Activated naive CD8-positive, alpha-beta T cell (primary cell): Measurements from ENCODE around the gene TOR1AIP1.

Experiments used
- H3K27ac Mint-ChIP-seq: one replicate; pipeline ENCODE4 v1.8.0; 2021; ENCODE audit warnings: mixed read lengths
- H3K27me3 Mint-ChIP-seq: one replicate; pipeline ENCODE4 v1.8.0; 2021; ENCODE audit warnings: mixed read lengths
- H3K36me3 Mint-ChIP-seq: one replicate; pipeline ENCODE4 v1.8.0; 2021; ENCODE audit warnings: mixed read lengths
- H3K4me1 Mint-ChIP-seq: one replicate; pipeline ENCODE4 v1.8.0; 2021; ENCODE audit warnings: low read depth, mixed read lengths
- H3K4me3 Mint-ChIP-seq: one replicate; pipeline ENCODE4 v1.8.0; 2021; ENCODE audit warnings: mild to moderate bottlenecking, mixed read lengths
- H3K9me3 Mint-ChIP-seq: one replicate; pipeline ENCODE4 v1.8.0; 2021; ENCODE audit warnings: low read depth, mixed read lengths

TOR1AIP1 gene

DNA sequence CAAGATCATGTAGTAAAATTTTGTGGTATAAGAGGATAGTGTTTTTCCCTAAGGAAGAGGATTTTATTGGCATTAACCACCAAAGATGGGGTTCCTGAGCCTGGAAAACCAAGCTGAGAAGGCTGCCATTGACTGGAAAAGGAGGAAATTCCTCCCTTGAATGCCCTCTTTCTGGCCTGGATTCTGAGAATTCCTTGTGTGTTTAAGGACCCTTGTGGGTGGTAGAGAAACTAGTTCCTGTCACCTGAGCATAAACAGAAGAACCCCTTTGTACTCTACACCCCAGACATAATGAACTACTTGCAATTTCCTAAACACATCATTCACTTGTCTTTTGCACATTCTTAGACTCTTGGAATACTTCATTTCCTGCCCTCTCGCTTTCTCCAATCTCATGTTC lies 39.4 kb downstream of the TOR1AIP1 start:
- Mint-ChIP-seq H3K27me3 (no peaks in the 10 kb centered on the region), H3K27ac (no peak overlapping the region), H3K4me3 (no peak overlapping the region), H3K4me1 (peaks cover 9% of the 10 kb centered on the region), H3K9me3 (peaks cover 2% of the 10 kb centered on the region), H3K36me3 (peaks cover 11% of the 10 kb centered on the region)

DNA sequence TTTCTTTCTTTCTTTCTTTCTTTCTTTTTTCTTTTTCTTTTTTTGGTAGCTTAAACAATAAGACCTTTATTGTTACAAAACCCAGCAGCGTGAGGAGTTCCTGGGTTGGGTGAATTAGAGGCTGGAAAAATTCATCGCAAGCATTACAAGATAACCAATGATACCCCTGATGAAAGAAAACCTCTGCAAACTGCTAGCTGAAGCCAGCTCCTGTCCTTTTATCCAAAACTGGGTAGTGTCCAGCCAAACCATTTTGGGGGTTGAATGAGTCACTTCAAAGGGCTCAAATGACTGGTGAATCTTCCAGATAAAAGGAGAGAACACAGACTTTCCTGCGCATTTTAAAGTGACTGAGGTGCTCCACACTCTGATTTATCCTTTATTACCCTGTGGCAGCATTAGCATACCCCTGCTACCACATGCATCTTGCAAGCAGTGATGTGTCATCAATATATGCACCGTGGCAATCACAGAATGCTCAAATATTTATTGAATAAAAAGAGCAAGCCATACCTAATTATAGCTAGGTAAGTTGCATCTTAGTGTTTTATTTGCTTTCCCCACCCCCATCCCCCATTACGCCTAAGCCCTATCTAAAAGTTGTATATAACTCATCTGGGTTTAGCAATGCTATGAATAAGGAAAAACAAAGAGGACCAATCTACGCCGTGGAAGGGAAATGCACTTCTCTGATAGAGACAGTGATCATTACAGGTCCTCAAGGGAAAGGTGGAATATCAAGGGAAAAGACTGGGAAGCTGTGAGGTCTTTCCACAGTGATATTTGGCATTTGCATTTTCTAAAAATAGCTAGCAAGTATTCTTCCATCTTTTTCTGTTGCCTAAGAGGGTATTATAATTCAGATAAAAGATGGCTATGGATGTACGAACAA lies 40.1 kb downstream of the TOR1AIP1 start:
- no peaks in the 10 kb centered on the region for H3K27me3 Mint-ChIP-seq
- no peak overlapping the region for H3K4me3 Mint-ChIP-seq
- peaks cover 9% of the 10 kb centered on the region for H3K4me1 Mint-ChIP-seq
- H3K9me3 Mint-ChIP-seq, result peaks cover 3% of the 10 kb centered on the region
- peaks cover 10% of the 10 kb centered on the region for H3K36me3 Mint-ChIP-seq
- H3K27ac Mint-ChIP-seq, result no peak overlapping the region

DNA sequence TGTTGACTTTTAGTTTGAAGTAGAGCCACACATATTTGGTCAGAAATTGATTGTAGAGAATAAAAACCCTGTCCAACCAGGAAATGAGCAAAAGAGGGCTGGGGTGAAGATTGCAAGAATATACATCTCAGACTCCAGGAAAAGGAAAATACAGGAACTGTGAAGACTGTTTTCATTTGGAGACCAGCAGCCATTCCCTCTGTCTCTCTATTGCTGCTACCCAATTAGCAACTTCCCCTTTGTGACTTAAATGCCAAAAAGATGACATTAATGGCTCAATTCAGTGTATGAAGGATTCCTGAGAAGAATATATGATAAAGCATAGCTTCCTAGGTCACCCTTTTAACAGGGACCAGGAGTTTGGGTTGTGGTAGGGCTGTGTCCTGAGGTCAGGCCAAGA lies 40.9 kb downstream of the TOR1AIP1 start:
- Mint-ChIP-seq H3K4me3 (no peak overlapping the region), H3K9me3 (peaks cover 3% of the 10 kb centered on the region), H3K36me3 (peaks cover 9% of the 10 kb centered on the region), H3K4me1 (peaks cover 6% of the 10 kb centered on the region), H3K27ac (no peak overlapping the region), H3K27me3 (no peaks in the 10 kb centered on the region)

DNA sequence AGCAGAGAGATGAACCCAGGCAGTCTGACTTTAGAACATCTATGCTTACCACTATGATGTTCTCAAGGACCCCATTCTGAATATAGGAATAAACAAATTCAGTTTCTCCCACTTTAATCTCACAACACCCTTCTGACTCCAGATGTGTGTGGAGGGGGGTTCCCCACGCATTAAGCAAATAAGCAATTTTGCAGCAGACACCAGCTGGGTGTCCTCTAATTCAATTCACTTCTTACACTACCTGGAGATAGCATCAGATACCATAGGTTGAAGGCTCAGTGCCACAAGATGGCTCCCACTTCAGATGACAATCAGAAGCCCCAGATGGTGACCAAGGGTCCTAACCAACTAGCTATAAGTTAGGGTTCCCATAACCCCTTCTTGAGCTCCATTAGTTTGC lies 42.2 kb downstream of the TOR1AIP1 start:
- Mint-ChIP-seq H3K27me3 (no peaks in the 10 kb centered on the region), H3K9me3 (peaks cover 3% of the 10 kb centered on the region), H3K4me1 (no peaks in the 10 kb centered on the region), H3K4me3 (no peak overlapping the region), H3K36me3 (peaks cover 3% of the 10 kb centered on the region), H3K27ac (no peak overlapping the region)

DNA sequence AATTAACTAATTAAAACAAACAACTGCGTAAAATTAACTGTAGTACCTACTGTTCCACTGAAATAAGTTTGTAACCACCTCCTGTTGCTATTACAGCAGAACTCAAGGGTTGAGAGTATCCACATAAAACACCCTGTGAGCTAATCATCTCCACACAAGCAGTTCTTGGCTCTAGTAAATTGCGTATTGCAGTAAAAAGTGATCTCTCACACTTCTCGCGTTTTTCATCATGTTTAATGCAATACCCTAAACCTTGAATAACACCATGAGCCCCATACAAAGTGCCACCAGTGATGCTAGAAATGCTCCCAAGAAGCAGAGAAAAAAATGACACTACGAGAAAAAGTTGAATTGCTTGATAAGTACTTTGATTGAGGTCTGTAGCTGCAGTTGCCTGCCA lies 43.2 kb downstream of the TOR1AIP1 start:
- Mint-ChIP-seq H3K4me3 (no peak overlapping the region), H3K9me3 (peaks cover 3% of the 10 kb centered on the region), H3K27ac (no peak overlapping the region), H3K27me3 (no peaks in the 10 kb centered on the region), H3K4me1 (no peaks in the 10 kb centered on the region), H3K36me3 (peaks cover 3% of the 10 kb centered on the region)

DNA sequence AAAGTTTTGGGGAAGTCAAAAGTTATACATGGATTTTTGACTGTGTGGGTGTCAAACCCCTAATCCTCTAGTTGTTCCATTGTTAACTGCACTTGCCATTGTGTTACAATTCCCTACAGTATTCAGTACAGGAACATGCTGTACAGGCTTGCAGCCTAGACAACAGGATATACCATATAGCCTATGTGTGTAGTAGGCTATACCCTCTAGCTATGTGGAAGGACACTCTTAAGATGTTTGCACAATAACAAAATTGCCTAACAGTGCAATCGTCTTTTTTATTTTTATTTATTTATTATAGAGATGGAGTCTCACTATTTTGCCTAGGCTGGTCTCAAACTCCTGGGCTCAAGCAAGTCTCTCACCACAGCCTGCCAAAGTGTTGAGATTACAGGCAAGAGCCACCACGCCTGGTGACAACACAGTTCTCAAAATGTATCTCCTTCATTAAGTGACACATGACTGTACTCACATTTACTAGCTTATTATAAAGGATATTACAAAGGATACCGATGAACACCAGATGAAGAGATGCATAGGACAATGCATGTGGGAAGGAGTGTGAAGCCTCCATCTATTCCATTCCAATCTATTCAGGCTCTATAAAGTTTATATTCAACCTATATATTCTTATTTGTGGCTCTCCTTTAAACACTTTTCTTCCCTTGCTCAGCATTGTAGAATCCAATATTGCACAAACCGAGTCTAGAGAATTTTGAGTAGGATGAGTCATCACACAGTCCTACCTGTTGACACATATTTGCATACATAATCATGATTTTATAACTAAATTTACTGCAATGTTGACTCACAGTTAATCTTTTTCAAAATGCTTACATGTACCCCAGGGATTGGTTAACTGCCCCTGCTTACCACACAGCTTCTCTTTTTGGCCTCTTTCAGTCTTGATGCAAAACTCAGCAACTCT lies 44.1 kb downstream of the TOR1AIP1 start:
- Mint-ChIP-seq H3K9me3 (peaks cover 3% of the 10 kb centered on the region), H3K27ac (no peak overlapping the region), H3K4me3 (no peak overlapping the region), H3K36me3 (peaks cover 3% of the 10 kb centered on the region), H3K27me3 (no peaks in the 10 kb centered on the region), H3K4me1 (no peaks in the 10 kb centered on the region)

DNA sequence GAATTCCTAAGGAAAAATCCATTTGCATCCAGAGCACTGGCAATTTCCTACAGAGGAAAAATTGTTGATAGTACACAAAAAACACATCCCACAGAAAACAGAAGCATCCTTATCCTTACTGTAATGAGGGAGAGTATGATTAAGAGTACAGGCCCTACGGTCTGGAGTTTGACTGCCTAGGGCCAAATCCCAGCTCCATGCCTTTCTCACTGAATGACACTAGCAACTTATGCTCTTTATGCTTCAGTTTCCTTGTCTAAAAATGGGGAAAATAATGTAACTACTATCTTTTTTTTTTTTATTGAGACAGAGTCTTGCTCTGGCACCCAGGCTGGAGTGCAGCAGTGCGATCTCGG lies 44.7 kb downstream of the TOR1AIP1 start:
- no peaks in the 10 kb centered on the region for H3K27me3 Mint-ChIP-seq
- no peaks in the 10 kb centered on the region for H3K4me1 Mint-ChIP-seq
- H3K4me3 Mint-ChIP-seq, result no peak overlapping the region
- H3K36me3 Mint-ChIP-seq, result peaks cover 3% of the 10 kb centered on the region
- H3K27ac Mint-ChIP-seq, result no peak overlapping the region
- peaks cover 3% of the 10 kb centered on the region for H3K9me3 Mint-ChIP-seq

DNA sequence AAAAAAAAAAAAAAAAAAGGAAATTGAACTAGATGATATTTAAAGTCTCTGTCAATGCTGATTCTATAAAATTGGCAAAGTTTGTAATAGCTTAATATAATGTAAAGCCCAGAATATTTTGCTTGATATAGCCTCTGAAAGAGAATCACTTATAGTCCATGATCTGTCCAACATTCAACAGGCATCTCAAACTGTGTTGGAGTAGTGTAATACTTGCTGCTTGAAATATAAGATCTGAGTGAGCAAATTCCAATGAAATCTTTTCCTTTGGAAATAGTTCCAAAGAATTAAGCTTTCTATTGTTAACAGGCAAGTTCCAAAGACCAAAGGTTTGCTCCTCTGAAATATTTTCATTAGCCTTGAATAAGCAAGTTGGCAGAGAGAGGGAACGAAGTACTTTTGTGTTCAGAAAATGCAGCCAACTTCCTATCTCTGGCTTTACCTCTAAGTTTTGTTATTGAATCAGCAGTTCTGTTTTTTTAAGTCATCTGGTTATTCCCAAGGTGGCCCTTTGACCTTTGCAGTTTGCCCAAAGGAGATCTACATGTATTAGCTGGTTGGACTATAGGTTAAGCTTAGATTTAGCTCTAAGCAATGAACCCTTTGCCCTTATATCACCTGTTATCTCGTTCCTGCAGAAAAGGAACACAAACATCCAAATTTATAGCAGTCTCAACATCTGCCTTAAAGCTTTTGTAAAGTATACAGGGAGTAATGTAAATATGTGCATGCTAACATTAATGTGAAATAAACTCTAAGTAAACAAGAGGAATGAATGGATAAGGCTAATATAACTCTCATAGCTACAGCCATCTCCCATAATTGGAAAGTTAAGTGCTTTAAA lies 48.1 kb downstream of the TOR1AIP1 start:
- H3K4me3 Mint-ChIP-seq, result no peak overlapping the region
- H3K9me3 Mint-ChIP-seq, result peaks cover 3% of the 10 kb centered on the region
- no peaks in the 10 kb centered on the region for H3K4me1 Mint-ChIP-seq
- peaks cover 3% of the 10 kb centered on the region for H3K36me3 Mint-ChIP-seq
- H3K27me3 Mint-ChIP-seq, result peaks cover 1% of the 10 kb centered on the region
- H3K27ac Mint-ChIP-seq, result no peak overlapping the region

DNA sequence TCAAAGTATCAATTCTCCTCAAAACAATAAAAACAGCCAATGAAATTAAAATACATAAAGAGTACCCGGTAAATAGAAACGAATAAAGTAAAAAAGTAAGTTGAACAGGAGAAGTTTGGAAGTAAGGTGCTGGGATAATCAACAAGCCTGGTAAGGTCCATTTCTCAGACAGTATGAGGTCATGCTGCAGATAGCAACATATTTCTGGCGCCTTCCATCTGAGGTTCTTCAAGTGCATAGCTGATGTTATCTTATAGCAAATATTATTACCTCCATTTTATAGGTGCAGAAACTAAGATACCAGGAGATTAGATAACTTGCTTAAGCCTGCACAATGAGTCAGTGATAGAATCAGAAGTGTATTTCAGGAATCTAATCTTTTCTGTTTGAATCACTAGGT lies 48.8 kb downstream of the TOR1AIP1 start:
- Mint-ChIP-seq H3K4me1 (no peaks in the 10 kb centered on the region), H3K4me3 (no peak overlapping the region), H3K27ac (no peak overlapping the region), H3K9me3 (peaks cover 3% of the 10 kb centered on the region), H3K36me3 (peaks cover 3% of the 10 kb centered on the region), H3K27me3 (peaks cover 1% of the 10 kb centered on the region)

DNA sequence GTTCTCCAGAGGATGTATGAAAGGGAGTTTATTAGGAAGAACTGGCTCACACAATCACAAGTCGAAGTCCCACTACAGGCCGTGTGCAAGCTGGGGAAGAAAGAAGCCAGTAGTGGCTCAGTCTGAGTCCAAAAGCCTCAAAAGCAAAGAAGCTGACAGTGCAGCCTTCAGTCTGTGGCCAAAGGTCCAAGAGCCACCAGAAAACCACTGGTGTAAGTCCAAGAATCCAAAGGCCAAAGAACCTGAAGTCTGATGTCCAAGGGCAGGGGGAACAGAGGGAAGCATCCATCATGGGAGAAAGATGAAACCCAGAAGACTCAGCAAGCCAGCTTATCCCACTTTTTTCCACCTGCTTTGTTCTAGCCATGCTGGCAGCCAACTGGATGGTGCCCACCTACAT lies 51.1 kb downstream of the TOR1AIP1 start:
- Mint-ChIP-seq H3K4me3 (no peak overlapping the region), H3K9me3 (no peaks in the 10 kb centered on the region), H3K4me1 (no peaks in the 10 kb centered on the region), H3K36me3 (no peaks in the 10 kb centered on the region), H3K27ac (no peak overlapping the region), H3K27me3 (peaks cover 1% of the 10 kb centered on the region)

DNA sequence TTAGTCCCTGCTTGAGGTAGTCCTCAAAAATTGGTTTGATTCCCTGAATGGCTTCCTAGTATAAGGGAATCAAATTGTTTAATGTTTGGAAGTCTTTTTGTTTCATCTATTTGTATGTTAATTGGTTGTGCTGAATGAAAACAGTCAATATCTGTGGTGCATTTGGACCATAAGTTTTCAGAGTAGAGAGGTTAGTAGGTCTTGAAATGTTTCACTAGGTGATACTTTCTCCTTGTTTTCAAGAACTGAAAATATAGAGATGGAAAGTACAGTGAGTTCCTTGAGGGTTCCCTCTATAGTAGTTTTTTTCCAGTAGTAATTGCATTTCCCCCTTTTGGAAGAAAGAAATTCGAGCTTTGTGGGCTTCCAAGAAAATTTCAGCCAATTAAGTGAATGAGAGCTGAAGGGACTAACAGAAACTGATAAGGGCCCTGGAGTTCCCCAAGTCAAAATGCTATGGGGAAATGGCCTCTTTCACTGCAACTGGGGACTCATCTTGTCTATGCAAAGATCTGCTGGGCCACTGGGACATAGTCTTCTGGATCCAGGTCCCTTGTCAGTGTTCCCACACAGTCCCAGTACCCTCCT lies 53.9 kb downstream of the TOR1AIP1 start:
- Mint-ChIP-seq H3K27ac (no peak overlapping the region), H3K9me3 (no peaks in the 10 kb centered on the region), H3K36me3 (no peaks in the 10 kb centered on the region), H3K27me3 (peaks cover 5% of the 10 kb centered on the region), H3K4me1 (no peaks in the 10 kb centered on the region), H3K4me3 (no peak overlapping the region)

DNA sequence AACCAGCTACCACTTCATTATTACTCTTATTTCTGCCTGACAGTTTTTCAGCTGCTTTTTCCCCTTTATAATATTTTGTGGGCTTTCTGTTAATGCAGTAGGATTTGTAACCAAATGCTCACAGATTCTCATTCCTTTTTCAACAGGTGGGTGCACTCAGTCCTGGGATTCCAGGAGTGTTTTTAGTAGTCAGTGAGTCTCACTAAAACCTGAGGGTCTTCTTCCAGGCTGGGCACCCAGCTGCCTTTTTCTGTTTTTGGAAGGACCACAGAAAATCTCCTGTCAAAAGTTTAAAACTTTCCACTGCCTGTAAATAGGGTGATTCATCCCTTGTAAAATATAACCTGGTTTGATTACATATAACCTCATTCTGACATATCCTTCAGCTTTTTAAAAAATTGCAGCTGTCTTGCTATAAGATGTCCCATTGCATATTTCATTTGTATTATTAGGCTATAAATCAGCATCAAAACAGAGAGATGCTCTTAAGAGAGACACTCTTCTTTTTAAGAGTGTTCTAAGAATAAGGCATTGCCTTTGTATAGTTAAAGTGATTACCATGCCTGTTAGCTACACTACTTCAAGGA lies 55.7 kb downstream of the TOR1AIP1 start:
- no peaks in the 10 kb centered on the region for H3K4me1 Mint-ChIP-seq
- no peaks in the 10 kb centered on the region for H3K9me3 Mint-ChIP-seq
- no peak overlapping the region for H3K4me3 Mint-ChIP-seq
- no peak overlapping the region for H3K27ac Mint-ChIP-seq
- H3K36me3 Mint-ChIP-seq, result no peaks in the 10 kb centered on the region
- peaks cover 5% of the 10 kb centered on the region for H3K27me3 Mint-ChIP-seq

DNA sequence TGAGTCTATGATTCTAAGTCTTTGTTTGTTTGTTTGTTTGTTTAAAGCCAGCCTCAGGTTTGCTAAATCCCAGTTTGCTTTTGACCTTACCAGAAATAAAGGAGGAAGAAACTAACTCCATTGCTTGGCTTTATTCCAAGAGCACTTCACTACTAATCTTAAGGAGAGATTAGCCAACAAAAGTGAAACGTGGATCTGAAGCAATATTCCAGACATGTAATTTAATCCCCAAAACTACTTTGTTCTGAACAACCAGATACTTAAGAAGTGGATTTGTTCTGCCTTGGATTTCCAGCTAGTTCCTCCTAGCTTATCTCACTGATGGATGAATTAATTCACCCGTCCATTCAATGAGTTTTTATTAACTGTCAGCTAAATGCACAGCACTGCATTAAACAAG lies 56.7 kb downstream of the TOR1AIP1 start:
- Mint-ChIP-seq H3K9me3 (no peaks in the 10 kb centered on the region), H3K4me1 (no peaks in the 10 kb centered on the region), H3K4me3 (no peak overlapping the region), H3K27ac (no peak overlapping the region), H3K27me3 (peaks cover 5% of the 10 kb centered on the region), H3K36me3 (no peaks in the 10 kb centered on the region)

DNA sequence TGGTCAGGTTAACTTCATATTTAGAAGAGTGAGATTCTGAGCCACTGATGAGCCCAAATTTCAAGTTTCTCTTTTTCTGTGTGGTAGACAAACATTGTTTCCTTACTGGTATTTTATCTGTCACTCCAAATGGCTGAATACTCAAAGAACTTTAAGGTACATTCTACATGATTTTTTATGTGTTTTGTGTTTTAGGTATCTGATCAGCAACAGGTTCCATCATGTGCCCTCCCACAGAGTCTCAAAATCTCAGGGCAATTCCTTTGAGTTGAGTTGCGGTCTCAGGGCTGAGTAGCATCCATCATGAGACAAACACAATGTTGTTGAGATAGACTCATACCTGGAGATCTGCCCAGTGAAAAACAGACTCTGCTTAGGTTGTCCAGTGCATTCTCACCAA lies 57.9 kb downstream of the TOR1AIP1 start:
- no peaks in the 10 kb centered on the region for H3K4me1 Mint-ChIP-seq
- H3K4me3 Mint-ChIP-seq, result no peak overlapping the region
- H3K27ac Mint-ChIP-seq, result no peak overlapping the region
- no peaks in the 10 kb centered on the region for H3K9me3 Mint-ChIP-seq
- H3K27me3 Mint-ChIP-seq, result peaks cover 3% of the 10 kb centered on the region
- no peaks in the 10 kb centered on the region for H3K36me3 Mint-ChIP-seq
